CD8-positive, alpha-beta memory T cell (primary cell): ENCODE measurements around the gene HIPK3. TPM values are rescaled to one million over a fixed set of nuclear protein-coding genes. Genes with fewer than 3 reads are reported as not detected.

ENCODE experiments used
- CTCF ChIA-PET: fragments of 350-600 bp; sonication (Branson Sonifier 250); formaldehyde crosslinking; loops from one replicate; lab custom pipeline; 2021; ENCODE audit warnings: antibody characterized with exemption; lab: Charles Lee
- POLR2A ChIA-PET: fragments of 350-600 bp; sonication (Branson Sonifier 250); formaldehyde crosslinking; loops from one replicate; lab custom pipeline; 2021; ENCODE audit warnings: antibody characterized with exemption; lab: Charles Lee
- DNase-seq, 5 donors: peaks; one replicate each; pipeline versions ENCODE4 v3.0.0 to v3.0.0-alpha.2; 2020 to 2022; ENCODE audit warnings: mixed read lengths in 1 of 5
- H3K27ac ChIP-seq: one replicate; pipeline ENCODE4 v1.7.0; 2013; ENCODE audit warnings: low read depth, mild to moderate bottlenecking, low read length, moderate library complexity
- H3K27me3 ChIP-seq: 2 replicates; pipeline ENCODE4 v1.7.0; 2013; ENCODE audit warnings: low read length, mild to moderate bottlenecking; ENCODE audit not compliant: insufficient read depth, poor library complexity, severe bottlenecking
- H3K36me3 ChIP-seq: 2 replicates; pipeline ENCODE4 v1.7.0; 2013; ENCODE audit warnings: mild to moderate bottlenecking, low read length, moderate library complexity; ENCODE audit not compliant: insufficient read depth
- H3K4me1 ChIP-seq: 2 replicates; pipeline ENCODE4 v1.7.0; 2013; ENCODE audit warnings: mild to moderate bottlenecking, low read length, moderate library complexity; ENCODE audit not compliant: insufficient read depth
- H3K4me3 ChIP-seq: 2 replicates; pipeline ENCODE4 v1.7.0; 2013; ENCODE audit warnings: mild to moderate bottlenecking, low read length
- H3K9me3 ChIP-seq: 2 replicates; pipeline ENCODE4 v1.7.0; 2013; ENCODE audit warnings: mild to moderate bottlenecking, low read length
- H3K27ac Mint-ChIP-seq, 8 donors: one replicate each; pipeline ENCODE4 v1.8.0; 2020 to 2021; ENCODE audit warnings: mixed read lengths in 8 of 8, mild to moderate bottlenecking in 6 of 8, inconsistent platforms in 3 of 8, moderate library complexity in 3 of 8
- H3K27me3 Mint-ChIP-seq, 2 donors: one replicate each; pipeline ENCODE4 v1.8.0; 2020 to 2021; ENCODE audit warnings: mixed read lengths in 2 of 2, mild to moderate bottlenecking in 1 of 2, moderate library complexity in 1 of 2
- H3K36me3 Mint-ChIP-seq, 3 donors: one replicate each; pipeline ENCODE4 v1.8.0; 2020 to 2021; ENCODE audit warnings: mixed read lengths in 3 of 3, inconsistent platforms in 1 of 3, mild to moderate bottlenecking in 1 of 3
- H3K4me1 Mint-ChIP-seq, 3 donors: one replicate each; pipeline ENCODE4 v1.8.0; 2020 to 2021; ENCODE audit warnings: mixed read lengths in 3 of 3, inconsistent platforms in 1 of 3, mild to moderate bottlenecking in 1 of 3
- H3K4me3 Mint-ChIP-seq, 7 donors: one replicate each; pipeline ENCODE4 v1.8.0; 2020 to 2021; ENCODE audit warnings: mixed read lengths in 7 of 7, mild to moderate bottlenecking in 6 of 7, moderate library complexity in 4 of 7, inconsistent platforms in 2 of 7
- H3K9me3 Mint-ChIP-seq, 5 donors: one replicate each; pipeline ENCODE4 v1.8.0; 2020 to 2022; ENCODE audit warnings: mixed read lengths in 5 of 5, mild to moderate bottlenecking in 3 of 5, moderate library complexity in 2 of 5, inconsistent platforms in 1 of 5
- polyA plus RNA-seq: library from polyadenylated mRNA; unstranded; fragments of 300-500 nt; fragmentation: Illumina TruSeq; gene quantifications from one replicate; pipeline ENCODE4 v1.2.3, GENCODE V29; 2021
- total RNA-seq, 2 experiments: library from RNA; stranded (reverse); gene quantifications; one replicate each; pipeline ENCODE4 v1.2.3, GENCODE V29; 2021

HIPK3 gene
- total and polyA plus RNA-seq, 3 experiments from 2014 or later, result 31.6 to 50.9 (median 49.2) TPM

DNA sequence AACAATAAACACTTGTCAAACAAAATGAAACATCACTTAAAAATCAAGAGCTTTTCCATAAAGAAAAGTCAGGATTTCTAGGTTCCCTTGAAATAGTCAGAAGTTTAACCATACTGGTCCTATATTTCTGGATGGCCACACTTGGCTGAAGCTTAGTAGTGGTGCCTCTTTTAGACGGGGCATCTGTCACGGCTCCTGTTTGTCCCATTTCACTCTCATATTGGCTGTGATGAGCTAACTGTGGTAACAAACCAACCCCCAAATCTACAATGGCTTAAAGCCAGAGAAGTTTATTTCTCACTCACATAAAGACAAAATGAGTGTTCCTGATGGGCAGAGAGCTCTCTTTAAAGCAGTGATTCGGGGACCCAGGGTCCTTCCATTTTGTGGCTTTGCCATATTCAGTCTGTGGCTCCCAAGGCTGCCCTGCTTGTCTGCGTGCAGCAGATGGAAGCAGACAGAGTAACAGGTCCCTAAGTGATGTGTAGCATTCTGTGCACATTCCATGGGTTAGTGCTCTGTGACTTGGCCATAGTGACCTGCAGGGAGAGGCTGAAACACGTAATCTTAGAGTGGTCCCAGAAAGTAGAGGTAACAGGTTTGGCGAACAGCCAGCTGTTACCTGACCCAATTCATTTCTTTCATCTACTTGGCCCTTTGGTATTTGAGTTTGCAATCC is 137.4 kb downstream of the HIPK3 start:
- Mint-ChIP-seq H3K27me3 (peaks cover 9 to 28% of the 10 kb centered on the region in 2 donors), H3K9me3 (no peaks in the 10 kb centered on the region), H3K4me1 (no peaks in the 10 kb centered on the region), H3K36me3 (no peaks in the 10 kb centered on the region), H3K4me3 (no peak overlapping the region), H3K27ac (no peak overlapping the region)
- no peaks in the 10 kb centered on the region for H3K4me1 ChIP-seq
- no peaks in the 10 kb centered on the region for H3K36me3 ChIP-seq
- H3K27ac ChIP-seq, result no peak overlapping the region
- DNase-seq, result no peak
- ChIA-PET POLR2A (no interaction called here), CTCF (no interaction called here)
- no peaks in the 10 kb centered on the region for H3K27me3 ChIP-seq
- no peak overlapping the region for H3K4me3 ChIP-seq
- H3K9me3 ChIP-seq, result no peaks in the 10 kb centered on the region

DNA sequence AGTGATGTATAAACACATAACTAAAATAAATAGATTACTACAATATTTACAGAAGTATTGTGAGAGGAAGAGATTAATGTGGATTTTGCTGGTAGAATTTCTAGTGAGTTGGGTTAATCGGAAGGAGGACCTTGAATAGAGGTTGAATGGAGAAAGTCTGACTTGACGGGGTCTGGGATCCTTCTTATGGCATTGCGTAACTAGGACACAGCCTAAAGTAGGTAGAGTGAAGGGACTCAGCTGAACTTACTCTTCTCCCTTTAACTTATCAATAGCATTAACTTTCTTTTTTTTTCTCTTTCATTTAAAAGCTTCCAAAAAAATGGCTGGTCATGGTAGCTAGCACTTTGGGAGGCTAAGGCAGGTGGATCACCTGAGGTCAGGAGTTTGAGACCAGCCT is 139.2 kb downstream of the HIPK3 start:
- POLR2A ChIA-PET, result no interaction called here
- CTCF ChIA-PET, result no interaction called here
- peaks cover 7 to 34% of the 10 kb centered on the region in 2 donors for H3K27me3 Mint-ChIP-seq
- H3K4me3 Mint-ChIP-seq, result no peak overlapping the region
- H3K27me3 ChIP-seq, result no peaks in the 10 kb centered on the region
- H3K4me3 ChIP-seq, result no peak overlapping the region
- no peaks in the 10 kb centered on the region for H3K9me3 Mint-ChIP-seq
- no peak overlapping the region for H3K27ac Mint-ChIP-seq
- DNase-seq, result no peak
- H3K4me1 Mint-ChIP-seq, result no peaks in the 10 kb centered on the region
- H3K36me3 ChIP-seq, result no peaks in the 10 kb centered on the region
- H3K9me3 ChIP-seq, result no peaks in the 10 kb centered on the region
- no peak overlapping the region for H3K27ac ChIP-seq
- no peaks in the 10 kb centered on the region for H3K36me3 Mint-ChIP-seq
- no peaks in the 10 kb centered on the region for H3K4me1 ChIP-seq

DNA sequence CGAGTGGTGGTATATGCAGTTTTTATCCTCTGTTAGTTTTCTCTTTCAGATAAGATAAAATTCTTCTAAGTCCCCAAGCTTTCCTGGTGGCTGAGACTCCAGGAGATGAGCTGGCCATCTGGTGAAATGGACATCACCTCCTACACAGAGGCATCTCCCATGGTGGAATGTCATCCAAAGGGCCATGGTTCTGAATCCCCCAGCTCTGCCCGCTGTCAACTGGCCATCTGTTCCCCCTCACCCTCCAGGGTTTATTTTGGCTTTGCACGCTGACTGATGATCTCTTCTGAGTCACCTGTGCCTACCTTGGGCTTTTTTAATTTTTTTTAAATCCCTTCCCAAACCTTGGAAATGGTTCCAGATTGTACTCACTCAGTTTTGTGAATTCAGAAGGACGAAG is 142.2 kb downstream of the HIPK3 start:
- CTCF ChIA-PET, result no interaction called here

DNA sequence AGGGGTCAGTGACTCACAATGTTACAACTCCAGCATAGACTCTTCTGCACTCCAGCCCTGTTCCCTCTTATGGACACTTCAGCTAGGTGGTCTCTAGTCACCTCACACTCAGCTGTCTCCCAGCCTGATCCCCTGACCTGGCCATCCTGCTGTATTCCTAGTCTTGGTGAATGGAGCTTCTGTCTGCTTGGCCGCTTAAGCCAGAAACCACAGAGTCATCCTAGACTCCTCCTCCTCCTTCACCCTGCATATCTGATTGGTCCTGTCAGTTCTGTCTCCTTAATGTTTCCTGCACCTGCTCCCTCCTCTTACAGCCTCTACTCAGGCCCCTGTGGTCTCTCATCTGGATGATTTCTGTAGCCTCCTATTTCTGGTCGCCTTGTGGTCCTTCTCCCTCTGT is 144.9 kb downstream of the HIPK3 start:
- ChIA-PET POLR2A (no interaction called here), CTCF (no interaction called here)
- no peaks in the 10 kb centered on the region for H3K27me3 ChIP-seq
- Mint-ChIP-seq H3K27me3 (peaks cover 7 to 26% of the 10 kb centered on the region in 2 donors), H3K9me3 (no peaks in the 10 kb centered on the region), H3K36me3 (no peaks in the 10 kb centered on the region), H3K4me1 (no peaks in the 10 kb centered on the region), H3K27ac (no peak overlapping the region), H3K4me3 (no peak overlapping the region)
- no peaks in the 10 kb centered on the region for H3K4me1 ChIP-seq
- H3K27ac ChIP-seq, result no peak overlapping the region
- H3K4me3 ChIP-seq, result no peak overlapping the region
- no peaks in the 10 kb centered on the region for H3K36me3 ChIP-seq
- no peaks in the 10 kb centered on the region for H3K9me3 ChIP-seq
- DNase-seq, result no peak

More for the DNA sequence above, 142.2 kb downstream of the HIPK3 start:
- no peaks in the 10 kb centered on the region for H3K36me3 ChIP-seq
- H3K4me1 Mint-ChIP-seq, result no peaks in the 10 kb centered on the region
- no peak overlapping the region for H3K27ac ChIP-seq
- no peak overlapping the region for H3K27ac Mint-ChIP-seq
- no peaks in the 10 kb centered on the region for H3K9me3 Mint-ChIP-seq
- peaks cover 10 to 41% of the 10 kb centered on the region in 2 donors for H3K27me3 Mint-ChIP-seq
- POLR2A ChIA-PET, result no interaction called here
- no peaks in the 10 kb centered on the region for H3K4me1 ChIP-seq
- no peak overlapping the region for H3K4me3 ChIP-seq
- H3K27me3 ChIP-seq, result no peaks in the 10 kb centered on the region
- H3K9me3 ChIP-seq, result no peaks in the 10 kb centered on the region
- no peak overlapping the region for H3K4me3 Mint-ChIP-seq
- H3K36me3 Mint-ChIP-seq, result no peaks in the 10 kb centered on the region
- no peak for DNase-seq

DNA sequence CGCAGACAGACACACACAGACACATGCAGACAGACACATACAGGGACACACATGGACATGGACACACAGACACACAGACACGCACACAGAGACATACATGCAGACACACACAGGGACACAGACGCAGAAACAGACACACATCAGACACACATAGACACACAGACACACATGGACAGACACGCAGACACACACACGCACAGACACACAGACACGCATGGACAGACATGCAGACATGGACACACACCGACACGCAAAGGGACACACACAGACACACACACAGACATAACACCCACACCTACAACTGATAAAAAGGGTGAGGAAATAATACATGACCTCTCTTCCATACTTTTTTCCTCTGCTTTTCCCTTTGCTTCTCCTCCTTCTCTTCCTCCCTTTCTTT is 146.2 kb downstream of the HIPK3 start:
- Histone ChIP-seq H3K27me3 (no peaks in the 10 kb centered on the region), H3K4me1 (no peaks in the 10 kb centered on the region), H3K36me3 (no peaks in the 10 kb centered on the region), H3K4me3 (no peak overlapping the region), H3K27ac (no peak overlapping the region), H3K9me3 (no peaks in the 10 kb centered on the region)
- ChIA-PET CTCF (no interaction called here), POLR2A (no interaction called here)
- Mint-ChIP-seq H3K4me1 (no peaks in the 10 kb centered on the region), H3K36me3 (no peaks in the 10 kb centered on the region), H3K9me3 (no peaks in the 10 kb centered on the region), H3K4me3 (no peak overlapping the region), H3K27me3 (peaks cover 5 to 23% of the 10 kb centered on the region in 2 donors), H3K27ac (no peak overlapping the region)
- no peak for DNase-seq

DNA sequence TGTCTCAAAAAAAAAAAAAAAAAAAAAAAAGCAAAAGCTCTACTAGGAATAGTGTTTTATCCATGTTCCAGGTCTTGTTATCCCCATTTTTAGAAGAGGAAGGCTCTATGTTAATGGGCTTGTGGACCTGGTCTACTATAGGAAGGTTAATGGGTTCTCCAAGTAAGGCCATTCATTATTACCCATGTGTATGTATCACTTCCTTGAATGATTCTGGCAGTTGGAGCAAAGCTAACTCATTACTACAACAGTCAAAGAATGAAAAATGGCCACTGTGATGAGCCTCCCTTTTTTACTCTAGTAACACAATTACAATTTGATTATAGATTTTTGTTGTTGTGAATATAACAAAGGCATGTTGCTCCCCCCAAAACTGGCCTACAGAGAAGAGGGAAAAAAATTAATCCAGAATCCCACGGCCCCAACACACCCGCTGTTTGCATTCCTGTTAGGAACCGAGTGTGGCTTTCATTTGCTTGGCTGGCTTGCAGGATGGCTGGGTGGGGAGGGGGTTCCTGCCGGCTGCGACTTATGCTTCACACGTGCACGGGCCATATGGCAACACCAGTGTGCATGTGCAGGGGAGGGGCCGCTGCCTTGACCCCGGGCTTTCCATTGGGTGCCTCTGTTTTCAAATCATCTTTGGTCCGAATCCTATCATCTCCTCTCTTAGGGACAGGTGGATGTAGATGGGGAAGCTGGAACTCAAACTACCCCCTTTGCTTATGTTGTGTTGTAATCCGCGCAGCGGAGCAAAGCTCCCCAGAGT is 148.8 kb downstream of the HIPK3 start:
- no peaks in the 10 kb centered on the region for H3K36me3 ChIP-seq
- no peak for DNase-seq
- Mint-ChIP-seq H3K4me3 (no peak overlapping the region), H3K4me1 (no peaks in the 10 kb centered on the region), H3K27me3 (peaks cover 7 to 20% of the 10 kb centered on the region in 2 donors), H3K9me3 (no peaks in the 10 kb centered on the region), H3K36me3 (no peaks in the 10 kb centered on the region), H3K27ac (no peak overlapping the region)
- H3K4me1 ChIP-seq, result no peaks in the 10 kb centered on the region
- H3K9me3 ChIP-seq, result no peaks in the 10 kb centered on the region
- no peak overlapping the region for H3K4me3 ChIP-seq
- no peak overlapping the region for H3K27ac ChIP-seq
- ChIA-PET POLR2A (no interaction called here), CTCF (no interaction called here)
- no peaks in the 10 kb centered on the region for H3K27me3 ChIP-seq

Other genes with a start within 250 kb of the HIPK3 start
- gene DEPDC7, start 241.5 kb upstream of the HIPK3 start, total RNA-seq, result 1 to 10 TPM; 1.7 to 1.8 TPM
- gene DEPDC7, start 241.5 kb upstream of the HIPK3 start, polyA plus RNA-seq, result 0.15 TPM
- 10 to 100 TPM; 22.1 to 22.2 TPM for gene TCP11L1, start 217.8 kb upstream of the HIPK3 start, total RNA-seq
- gene TCP11L1, start 217.8 kb upstream of the HIPK3 start, polyA plus RNA-seq, result 7.5 TPM
- gene CSTF3, start 95.9 kb upstream of the HIPK3 start, total RNA-seq, result 10 to 100 TPM; 35.3 to 37.7 TPM
- 16.5 TPM for gene CSTF3, start 95.9 kb upstream of the HIPK3 start, polyA plus RNA-seq
- gene KIAA1549L, start 118.7 kb downstream of the HIPK3 start, total RNA-seq, result not detected
- gene KIAA1549L, start 118.7 kb downstream of the HIPK3 start, polyA plus RNA-seq, result not detected